Hematopoietic multipotent progenitor cell treated with erythropoietin and hydrocortisone succinate and interleukin-3 and kit ligand, for 6 days (in vitro differentiated cells): Measurements from ENCODE around the gene CCT7.
A peak's percentile ranks its signal among the peaks of the same experiment; 100 is the strongest.
"Not testable (repeated sequence)": the region's sequence is repeated elsewhere in the genome, so short reads cannot be mapped to it uniquely, and the experiment has no call there.

ENCODE experiments used
- DNase-seq: peaks from one replicate; pipeline ENCODE4 v3.0.0-alpha.2; 2015

CCT7 gene

GRCh38 chr2:73233932-73234832 lies at the start of gene CCT7:
TSS of gene CCT7 (plus strand) at chr2:73234308. CDS start at chr2:73234379, 71 bp downstream.
- DNase-seq: peak; percentile 97

GRCh38 chr2:73185965-73186364 lies 48.1 kb upstream of the CCT7 start:
- no peak for DNase-seq

GRCh38 chr2:73187549-73187948 lies 46.6 kb upstream of the CCT7 start:
- DNase-seq: no peak

- no peak for DNase-seq
These were observed 36.5 kb upstream of the CCT7 start for GRCh38 chr2:73197579-73197978.

GRCh38 chr2:73200281-73200680 lies 33.8 kb upstream of the CCT7 start:
- not testable (repeated sequence) for DNase-seq

- peak; percentile 30 for DNase-seq
These were observed 31.7 kb upstream of the CCT7 start, which contains the start of gene NOTO for GRCh38 chr2:73202156-73203054. TSS of gene NOTO (plus strand) at chr2:73202574. CDS start at chr2:73202667, 93 bp downstream.

GRCh38 chr2:73203055-73203681 lies 30.9 kb upstream of the CCT7 start:
- DNase-seq: peak; percentile 13

GRCh38 chr2:73205611-73206010 lies 28.5 kb upstream of the CCT7 start:
- DNase-seq: no peak

GRCh38 chr2:73208258-73208657 lies 25.9 kb upstream of the CCT7 start:
- DNase-seq: no peak

GRCh38 chr2:73210019-73210418 lies 24.1 kb upstream of the CCT7 start:
- no peak for DNase-seq

- no peak for DNase-seq
These were observed 23.4 kb upstream of the CCT7 start for GRCh38 chr2:73210696-73211095.

- DNase-seq: no peak
These were observed 22.0 kb upstream of the CCT7 start for GRCh38 chr2:73212098-73212447.

- DNase-seq: peak; percentile 87
These were observed 21.5 kb upstream of the CCT7 start for GRCh38 chr2:73212448-73213176.

GRCh38 chr2:73214120-73215035 lies 19.7 kb upstream of the CCT7 start, which contains the start of gene SMYD5:
TSS of gene SMYD5 (plus strand) at chr2:73214245. CDS start at chr2:73214267, 22 bp downstream.
- peak; percentile 95 for DNase-seq

- DNase-seq: no peak
These were observed 18.9 kb upstream of the CCT7 start for GRCh38 chr2:73215254-73215653.

GRCh38 chr2:73217160-73217559 lies 16.9 kb upstream of the CCT7 start:
- no peak for DNase-seq

GRCh38 chr2:73217826-73218225 lies 16.3 kb upstream of the CCT7 start:
- no peak for DNase-seq

- no peak for DNase-seq
These were observed 15.8 kb upstream of the CCT7 start for GRCh38 chr2:73218298-73218697.

- no peak for DNase-seq
These were observed 10.3 kb upstream of the CCT7 start for GRCh38 chr2:73223821-73224220.

GRCh38 chr2:73225513-73226360 lies 8.4 kb upstream of the CCT7 start:
- DNase-seq: no peak
